HG02885 (cell line): ENCODE data around the gene SRSF6.
"Not testable (repeated sequence)": the region's sequence is repeated elsewhere in the genome, so short reads cannot be mapped to it uniquely, and the experiment has no call there.

Source experiments
- ATAC-seq: cut with Tn5 transposase; IDR thresholded peaks from one replicate; pipeline ENCODE4 v1.9.1; 2021; ENCODE audit warnings: mild to moderate bottlenecking; ENCODE audit not compliant: unreplicated experiment, poor library complexity

Gene SRSF6

GRCh38 chr20:43457640-43458421, at the start of gene SRSF6:
Gene SRSF6, plus strand, starts transcription at chr20:43457896. Its CDS starts 138 bp downstream, at chr20:43458034.
- peak; percentile 85 for ATAC-seq

GRCh38 chr20:43408848-43409576, 48.7 kb upstream of the SRSF6 start:
- no peak for ATAC-seq

- no peak for ATAC-seq
These were observed 48.2 kb upstream of the SRSF6 start for GRCh38 chr20:43409577-43409913.

DNA sequence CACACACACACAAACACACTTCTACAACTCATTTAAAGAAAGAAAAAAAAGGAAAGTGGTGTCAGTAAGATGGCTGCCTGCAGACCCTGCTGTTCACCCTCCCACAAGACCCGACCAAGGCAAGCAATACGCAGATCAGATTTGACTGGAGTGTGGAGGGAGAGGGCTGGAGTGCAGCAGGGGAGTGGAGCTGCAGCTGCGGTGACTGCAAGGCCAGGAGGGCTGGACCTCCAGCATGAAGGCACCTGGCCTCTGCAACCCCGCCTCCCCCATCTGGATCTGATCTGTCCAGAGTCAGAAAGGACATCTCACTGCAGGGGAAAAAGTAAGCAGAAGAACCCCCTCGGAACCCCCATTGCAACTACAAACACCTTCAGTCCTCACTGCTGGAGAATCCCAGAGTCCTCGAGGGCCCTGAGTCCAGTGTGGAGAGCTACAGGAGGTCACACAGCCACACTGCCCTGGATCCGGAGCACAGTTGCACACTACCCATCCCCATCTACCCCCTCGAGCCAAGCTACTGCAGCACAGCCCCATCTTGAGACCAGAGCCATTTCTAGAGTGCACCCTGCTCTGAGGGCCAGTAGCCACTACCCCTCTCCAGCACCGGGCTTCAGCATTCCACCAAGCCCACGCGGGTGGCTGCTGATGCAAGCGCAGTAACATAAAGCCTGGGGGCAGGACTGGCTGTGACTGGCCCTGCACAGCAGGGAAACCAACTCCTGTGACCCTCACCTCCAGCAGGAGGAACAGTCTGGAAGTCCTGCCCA, 41.9 kb upstream of the SRSF6 start:
- no peak for ATAC-seq

GRCh38 chr20:43416591-43417228, 41.0 kb upstream of the SRSF6 start:
- no peak for ATAC-seq

- ATAC-seq: no peak
These were observed 37.5 kb upstream of the SRSF6 start for GRCh38 chr20:43420192-43420591.

DNA sequence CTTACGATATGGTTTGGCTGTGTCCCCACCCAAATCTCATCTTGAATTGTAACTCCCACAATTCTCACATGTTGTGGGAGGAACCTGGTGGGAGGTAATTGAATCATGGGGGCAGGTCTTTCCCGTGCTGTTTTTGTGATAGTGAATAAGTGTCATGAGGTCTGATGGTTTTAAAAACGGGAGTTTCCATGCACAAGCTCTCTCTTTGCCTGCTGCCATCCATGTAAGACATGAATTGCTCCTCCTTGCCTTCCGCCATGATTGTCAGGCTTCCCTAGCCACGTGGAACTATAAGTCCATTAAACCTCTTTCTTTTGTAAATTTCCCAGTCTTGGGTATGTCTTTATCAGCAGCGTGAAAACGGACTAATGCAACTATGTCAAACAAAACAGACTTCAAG, 36.8 kb upstream of the SRSF6 start:
- ATAC-seq: not testable (repeated sequence)

- no peak for ATAC-seq
These were observed 31.5 kb upstream of the SRSF6 start for GRCh38 chr20:43426172-43426571.

DNA sequence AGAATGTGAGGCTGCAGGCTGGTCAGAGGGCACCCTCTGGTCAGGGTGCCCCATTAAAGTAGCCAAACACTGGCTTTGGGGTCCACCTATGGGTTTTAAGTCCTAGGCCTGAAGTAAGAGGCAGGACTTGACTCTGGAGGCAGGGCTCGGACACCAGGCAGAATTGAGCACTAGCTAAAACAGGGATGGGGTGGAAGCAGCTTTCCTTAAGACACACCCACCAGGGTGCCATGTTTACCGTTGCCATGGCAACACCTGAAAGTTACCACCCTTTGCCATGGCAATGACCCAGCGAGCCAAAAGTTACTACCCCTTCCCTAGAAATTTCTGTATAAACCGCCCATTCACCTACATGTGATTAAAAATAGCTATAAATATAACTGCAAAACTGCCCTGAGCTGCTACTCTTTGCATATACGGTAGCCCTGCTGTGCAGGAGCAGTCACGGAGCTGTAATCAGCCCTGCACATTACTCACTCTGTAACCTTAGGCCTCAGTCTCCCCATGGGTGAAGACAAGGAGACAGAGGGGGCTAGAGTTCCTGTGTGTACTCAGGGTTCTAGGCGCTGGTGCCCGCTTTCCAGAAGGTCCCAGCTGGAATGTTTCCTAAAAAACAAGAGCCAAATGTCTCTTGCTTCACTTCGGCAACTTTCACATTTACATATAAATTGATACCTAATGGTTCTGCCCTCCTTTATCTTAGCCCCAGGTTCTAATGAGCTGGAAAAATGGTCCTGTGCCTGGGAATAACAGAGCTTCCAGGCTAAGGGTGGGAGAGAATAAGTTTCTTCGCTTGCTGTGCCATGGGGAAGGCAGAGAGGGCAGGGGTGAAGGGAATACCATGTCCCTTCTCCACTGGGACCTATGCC, 27.2 kb upstream of the SRSF6 start:
- no peak for ATAC-seq

GRCh38 chr20:43431134-43431519, 26.6 kb upstream of the SRSF6 start:
- no peak for ATAC-seq

- ATAC-seq: no peak
These were observed 25.2 kb upstream of the SRSF6 start for GRCh38 chr20:43432498-43432897.

DNA sequence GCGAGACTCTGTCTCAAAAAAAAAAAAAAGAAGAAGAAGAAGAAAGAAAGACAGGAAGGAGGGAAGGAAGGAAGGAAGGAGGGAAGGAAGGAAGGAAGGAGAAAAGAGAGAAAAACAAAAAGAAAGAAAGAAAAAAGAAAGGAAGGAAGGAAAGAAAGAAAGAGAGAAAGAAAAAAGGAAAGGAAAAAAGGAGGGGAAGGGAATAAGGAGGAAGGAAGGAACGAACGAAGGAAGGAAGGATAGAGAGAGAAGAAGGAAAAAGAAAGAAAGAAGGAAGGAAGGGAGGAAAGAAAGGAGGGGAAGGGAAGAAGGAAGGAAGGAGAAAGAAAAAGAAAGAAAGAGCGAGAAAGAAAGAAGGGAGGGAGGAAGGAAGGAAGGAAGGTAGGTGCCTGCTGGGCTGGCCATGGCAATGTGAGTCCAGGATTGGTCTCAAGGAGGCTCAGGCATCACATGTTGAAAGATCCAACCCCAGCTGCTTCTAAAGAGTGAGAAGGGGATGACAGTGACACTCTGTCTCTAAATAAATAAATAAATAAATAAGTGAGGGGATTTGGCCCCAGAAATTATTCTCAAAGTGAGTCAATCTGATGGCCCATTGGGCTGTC, 24.3 kb upstream of the SRSF6 start:
- ATAC-seq: no peak

DNA sequence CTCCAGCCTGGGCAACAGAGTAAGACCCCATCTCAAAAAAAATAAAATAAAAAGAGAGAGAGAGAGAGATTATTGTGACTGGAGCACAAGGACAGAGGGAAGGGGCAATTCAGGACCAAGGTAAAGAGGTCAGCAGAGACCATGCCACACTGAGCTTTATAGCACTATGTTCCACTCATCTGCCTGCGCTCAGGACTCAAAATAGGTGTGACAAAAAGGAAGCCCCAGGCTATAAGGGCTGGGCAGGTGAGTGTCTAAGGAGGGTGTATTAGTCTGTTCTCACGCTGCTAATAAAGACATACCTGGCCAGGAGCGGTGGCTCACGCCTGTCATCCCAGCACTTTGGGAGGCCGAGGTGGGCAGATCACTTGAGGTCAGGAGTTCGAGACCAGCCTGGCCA, 23.1 kb upstream of the SRSF6 start:
- ATAC-seq: no peak

GRCh38 chr20:43438578-43439316, 18.9 kb upstream of the SRSF6 start:
- ATAC-seq: peak; percentile 91

- ATAC-seq: no peak
These were observed 17.2 kb upstream of the SRSF6 start for GRCh38 chr20:43440531-43440930.

DNA sequence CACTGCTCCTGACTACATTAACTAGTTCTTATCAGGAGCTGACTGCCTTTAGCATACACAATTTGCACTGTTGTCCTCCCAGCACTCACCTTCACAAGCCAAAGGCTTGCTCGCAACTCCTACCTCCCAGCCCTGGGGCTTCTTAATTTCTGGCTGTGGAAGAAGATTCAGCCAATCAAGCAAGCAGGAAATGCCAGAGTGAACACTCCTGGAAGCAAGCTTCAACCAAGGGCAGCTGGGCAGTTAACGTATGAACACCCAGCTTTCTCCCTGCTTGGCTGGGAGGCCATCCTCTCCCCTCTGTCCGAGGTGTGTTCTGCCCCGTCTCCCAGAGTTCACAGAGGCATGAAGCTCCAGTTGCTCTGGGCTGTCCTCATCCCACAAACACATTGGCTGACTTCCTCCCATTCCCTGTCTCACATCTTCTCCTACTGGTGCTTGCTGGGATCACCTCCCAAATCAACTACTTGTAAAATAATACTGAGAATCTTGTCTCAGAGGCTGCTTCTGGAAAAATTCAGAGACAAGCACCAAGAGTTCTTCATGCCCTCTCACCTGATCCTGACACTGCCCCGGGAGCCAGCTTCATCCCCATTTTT, 15.3 kb upstream of the SRSF6 start:
- ATAC-seq: no peak

DNA sequence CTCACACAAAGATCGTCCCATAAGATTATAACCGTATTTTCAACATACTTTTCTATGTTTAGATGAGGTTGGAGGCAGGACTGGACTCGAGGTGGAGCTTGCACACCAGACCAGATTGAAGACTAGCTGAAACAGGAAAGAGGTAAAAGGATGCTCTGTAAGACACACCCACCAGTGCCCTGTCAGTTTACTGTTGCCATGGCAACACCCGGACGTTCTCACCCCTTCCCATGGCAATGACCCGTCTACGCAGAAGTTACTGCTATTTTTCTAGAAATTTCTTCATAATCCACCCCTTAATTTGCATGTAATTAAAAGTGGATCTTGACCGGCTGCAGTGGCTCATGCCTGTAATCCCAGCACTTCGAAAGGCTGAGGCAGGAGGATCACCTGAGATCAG, 13.6 kb upstream of the SRSF6 start:
- no peak for ATAC-seq

GRCh38 chr20:43446361-43446879, 11.3 kb upstream of the SRSF6 start:
- ATAC-seq: no peak
